Activated effector memory CD4-positive, alpha-beta T cell treated with Interleukin-2 at 50 U/mL for 16 hours (primary cell): Measurements from ENCODE around the gene CRKL.

Source experiments
- DNase-seq: peaks from one replicate; pipeline ENCODE4 v3.0.0-alpha.2; 2020

CRKL gene

GRCh38 chr22:20983081-20983771 is 66.0 kb downstream of the CRKL start:
- DNase-seq, result no peak

- no peak for DNase-seq
These were observed 68.5 kb downstream of the CRKL start for GRCh38 chr22:20985720-20986119.

- no peak for DNase-seq
These were observed 69.2 kb downstream of the CRKL start for GRCh38 chr22:20986365-20986764.

GRCh38 chr22:20987375-20987774 is 70.2 kb downstream of the CRKL start:
- DNase-seq, result no peak

- DNase-seq, result no peak
These were observed 71.5 kb downstream of the CRKL start for GRCh38 chr22:20988573-20989322.

- DNase-seq, result no peak
These were observed 72.3 kb downstream of the CRKL start for GRCh38 chr22:20989323-20990138.

- no peak for DNase-seq
These were observed 73.3 kb downstream of the CRKL start for GRCh38 chr22:20990184-20991180.

GRCh38 chr22:20991252-20992055 is 74.2 kb downstream of the CRKL start:
- no peak for DNase-seq

- no peak for DNase-seq
These were observed 74.8 kb downstream of the CRKL start for GRCh38 chr22:20992056-20992442.

GRCh38 chr22:20992456-20993303 is 75.5 kb downstream of the CRKL start:
- no peak for DNase-seq

GRCh38 chr22:20993304-20994127 is 76.3 kb downstream of the CRKL start:
- DNase-seq, result no peak

- DNase-seq, result no peak
These were observed 77.1 kb downstream of the CRKL start for GRCh38 chr22:20994128-20994901.

GRCh38 chr22:20994902-20995241 is 77.7 kb downstream of the CRKL start:
- no peak for DNase-seq

- DNase-seq, result no peak
These were observed 78.3 kb downstream of the CRKL start for GRCh38 chr22:20995329-20996030.

GRCh38 chr22:20996031-20996410 is 78.8 kb downstream of the CRKL start:
- no peak for DNase-seq

GRCh38 chr22:20996598-20997535 is 79.7 kb downstream of the CRKL start:
- DNase-seq, result no peak
